Right cardiac atrium (tissue), 5 donors: ENCODE data around the gene CTSH. TPM values are rescaled to one million over a fixed set of nuclear protein-coding genes. Genes with fewer than 3 reads are reported as not detected.
"Not testable (repeated sequence)": the region's sequence is repeated elsewhere in the genome, so short reads cannot be mapped to it uniquely, and the experiment has no call there.

Source experiments
- ATAC-seq, 2 donors: fragments of 200-7000 bp; cut with Tn5 transposase; one replicate each; pipeline versions ENCODE4 v1.8.0 to v1.9.1; 2020; ENCODE audit warnings: moderate library complexity in 2 of 2, mild to moderate bottlenecking in 1 of 2
- DNase-seq, 3 donors: peaks; one replicate each; pipeline ENCODE4 v3.0.0-alpha.2; 2020
- H3K27ac ChIP-seq: one replicate; pipeline ENCODE4 v1.5.1; 2013; ENCODE audit warnings: mild to moderate bottlenecking, low read length, control low read depth, moderate library complexity
- H3K27me3 ChIP-seq: one replicate; pipeline ENCODE4 v1.6.1; 2013; ENCODE audit not compliant: control insufficient read depth, insufficient read depth
- H3K4me1 ChIP-seq: one replicate; pipeline ENCODE4 v1.6.1; 2013; ENCODE audit warnings: low read length; ENCODE audit not compliant: control insufficient read depth, insufficient read depth
- H3K4me3 ChIP-seq: one replicate; pipeline ENCODE4 v1.5.1; 2013; ENCODE audit warnings: low read length, control low read depth
- H3K9me3 ChIP-seq: one replicate; pipeline ENCODE4 v1.6.1; 2013; ENCODE audit warnings: low read length; ENCODE audit not compliant: control insufficient read depth
- WGBS: extraction: QIAGEN DNeasy Blood & Tissue Kit; methylation state at CpG from one replicate; pipeline ENCODE4 v1.1.7; 2013; 5-methylcytosine and 5-hydroxymethylcytosine counted together
- intact Hi-C, 4 donors: fragments of 100-400 bp; cut with DNase I; formaldehyde crosslinking; loops; one replicate each; pipeline versions ENCODE4 v1.11.0 to v1.14.0; 2022 to 2023
- polyA plus RNA-seq: library from polyadenylated mRNA; stranded (reverse); fragments of 200-250 nt; gene quantifications from one replicate; pipeline ENCODE4 v1.2.3, GENCODE V29; 2013
- total RNA-seq, 4 donors: library from RNA; stranded (reverse); fragmentation: NEBNext Ultra II Directional; extraction: Animal tissue kit (Norgen Biotek cat#: 25700); gene quantifications; one replicate each; pipeline ENCODE4 v1.2.1, GENCODE V29; 2021
- donor health status: healthy with polysubstance abuse.
- donor health status: DM: no; HTN: yes; CAD: no.
- donor health status: DM: no; HTN: no; CAD: no.
- donor health status: DM: no; HTN: yes; CAD: no; lungs with severe emphysema.
- donor health status: DM: yes; HTN: yes; CAD: no.

CTSH gene
- total and polyA plus RNA-seq, 5 donors, result 41.0 to 126 (median 85.5) TPM

- H3K27me3 ChIP-seq, ATAC-seq, DNase-seq, intact Hi-C loops, H3K9me3 ChIP-seq, H3K27ac ChIP-seq, H3K4me1 ChIP-seq, H3K4me3 ChIP-seq: not testable (repeated sequence)
- 94% methylated on average over 14 of the region's 14 CpGs for WGBS
These were observed 16.7 kb downstream of the CTSH start for GRCh38 chr15:78928176-78928575.

GRCh38 chr15:78927077-78927790 is 17.6 kb downstream of the CTSH start:
- Histone ChIP-seq H3K4me1 (peaks cover 2% of the 10 kb centered on the region), H3K27ac (no peak overlapping the region), H3K27me3 (no peaks in the 10 kb centered on the region), H3K4me3 (no peak overlapping the region), H3K9me3 (no peaks in the 10 kb centered on the region)
- ATAC-seq (no peak), DNase-seq (no peak)
- intact Hi-C loops, result no loop called here
- 82% methylated on average over 17 of the region's 17 CpGs for WGBS

- DNase-seq (no peak), ATAC-seq (peak in 1 of 2 donors; percentile 2)
- H3K27me3 ChIP-seq, result no peaks in the 10 kb centered on the region
- WGBS, result 91% methylated on average over 5 of the region's 5 CpGs
- intact Hi-C loops, result no loop called here
- no peak overlapping the region for H3K4me3 ChIP-seq
- no peaks in the 10 kb centered on the region for H3K9me3 ChIP-seq
- H3K27ac ChIP-seq, result no peak overlapping the region
- H3K4me1 ChIP-seq, result peaks cover 2% of the 10 kb centered on the region
These were observed 18.7 kb downstream of the CTSH start for GRCh38 chr15:78925956-78926743.

GRCh38 chr15:78925076-78925624 is 19.7 kb downstream of the CTSH start:
- H3K4me1 ChIP-seq, result no peaks in the 10 kb centered on the region
- WGBS, result 75% methylated on average over 10 of the region's 10 CpGs
- no peaks in the 10 kb centered on the region for H3K9me3 ChIP-seq
- ATAC-seq, result peak in 1 of 2 donors; percentile 6
- intact Hi-C loops, result no loop called here
- no peak for DNase-seq
- no peak overlapping the region for H3K27ac ChIP-seq
- no peak overlapping the region for H3K4me3 ChIP-seq
- no peaks in the 10 kb centered on the region for H3K27me3 ChIP-seq

GRCh38 chr15:78923480-78924360 is 21.1 kb downstream of the CTSH start:
- Histone ChIP-seq H3K27ac (no peak overlapping the region), H3K9me3 (no peaks in the 10 kb centered on the region), H3K4me3 (no peak overlapping the region), H3K4me1 (no peaks in the 10 kb centered on the region), H3K27me3 (no peaks in the 10 kb centered on the region)
- DNase-seq (no peak), ATAC-seq (no peak)
- WGBS, result 90% methylated on average over 18 of the region's 18 CpGs
- intact Hi-C loops, result no loop called here

- ATAC-seq (no peak), DNase-seq (no peak)
- H3K4me1 ChIP-seq, result no peaks in the 10 kb centered on the region
- H3K27ac ChIP-seq, result no peak overlapping the region
- no peaks in the 10 kb centered on the region for H3K9me3 ChIP-seq
- 74% methylated on average over 7 of the region's 7 CpGs for WGBS
- intact Hi-C loops, result no loop called here
- H3K4me3 ChIP-seq, result no peak overlapping the region
- no peaks in the 10 kb centered on the region for H3K27me3 ChIP-seq
These were observed 21.8 kb downstream of the CTSH start for GRCh38 chr15:78923015-78923414.

- H3K27ac ChIP-seq, result no peak overlapping the region
- intact Hi-C loops, result no loop called here
- H3K9me3 ChIP-seq, result no peaks in the 10 kb centered on the region
- ATAC-seq (no peak), DNase-seq (no peak)
- 73% methylated on average over 7 of the region's 7 CpGs for WGBS
- no peaks in the 10 kb centered on the region for H3K27me3 ChIP-seq
- H3K4me3 ChIP-seq, result no peak overlapping the region
- H3K4me1 ChIP-seq, result no peaks in the 10 kb centered on the region
These were observed 22.3 kb downstream of the CTSH start for GRCh38 chr15:78922527-78922926.

GRCh38 chr15:78921940-78922339 is 22.9 kb downstream of the CTSH start:
- ATAC-seq (no peak), DNase-seq (no peak)
- H3K27ac ChIP-seq, result no peak overlapping the region
- intact Hi-C loops, result no loop called here
- H3K4me3 ChIP-seq, result no peak overlapping the region
- WGBS, result 88% methylated on average over 14 of the region's 14 CpGs
- no peaks in the 10 kb centered on the region for H3K27me3 ChIP-seq
- no peaks in the 10 kb centered on the region for H3K4me1 ChIP-seq
- no peaks in the 10 kb centered on the region for H3K9me3 ChIP-seq

GRCh38 chr15:78921517-78921916 is 23.3 kb downstream of the CTSH start:
- no peaks in the 10 kb centered on the region for H3K9me3 ChIP-seq
- H3K27ac ChIP-seq, result no peak overlapping the region
- intact Hi-C loops, result no loop called here

GRCh38 chr15:78917888-78918287 is 27.0 kb downstream of the CTSH start:
- intact Hi-C loops, result loop anchor here in 1 of 4 donors (10.0 kb wide), 1 partner anchor 267 kb away; no protein-coding TSS in a partner anchor
- WGBS, result 96% methylated on average over 4 of the region's 4 CpGs
- Histone ChIP-seq H3K27ac (no peak overlapping the region), H3K27me3 (no peaks in the 10 kb centered on the region), H3K9me3 (no peaks in the 10 kb centered on the region), H3K4me3 (no peak overlapping the region), H3K4me1 (peaks cover 11% of the 10 kb centered on the region)
- DNase-seq (no peak), ATAC-seq (no peak)

More at GRCh38 chr15:78921517-78921916, 23.3 kb downstream of the CTSH start:
- no peaks in the 10 kb centered on the region for H3K27me3 ChIP-seq
- no peak overlapping the region for H3K4me3 ChIP-seq
- no peaks in the 10 kb centered on the region for H3K4me1 ChIP-seq
- ATAC-seq, result no peak
- 84% methylated on average over 6 of the region's 6 CpGs for WGBS
- no peak for DNase-seq
